Fibroblast of lung (primary cell): ENCODE measurements around the gene ZP2. TPM values are rescaled to one million over a fixed set of nuclear protein-coding genes. Genes with fewer than 3 reads are reported as not detected.

ENCODE experiments used
- DNase-seq, 2 donors: peaks; one replicate each; pipeline versions ENCODE4 v3.0.0 to v3.0.0-alpha.2; 2010; ENCODE audit warnings: low read depth in 2 of 2
- H2AFZ ChIP-seq: 2 replicates; pipeline ENCODE4 v1.5.1; 2012; ENCODE audit warnings: low read length, control low read depth, inconsistent platforms
- H3K27ac ChIP-seq: 2 replicates; pipeline ENCODE4 v1.5.1; 2011; ENCODE audit warnings: low read length, control low read depth; ENCODE audit not compliant: insufficient read depth
- H3K27me3 ChIP-seq: 2 replicates; pipeline ENCODE4 v1.5.1; 2011; ENCODE audit warnings: mild to moderate bottlenecking, low read length; ENCODE audit not compliant: control insufficient read depth, insufficient read depth
- H3K36me3 ChIP-seq: 2 replicates; pipeline ENCODE4 v1.5.1; 2011; ENCODE audit warnings: low read length; ENCODE audit not compliant: control insufficient read depth, insufficient read depth
- H3K4me1 ChIP-seq: 2 replicates; pipeline ENCODE4 v1.5.1; 2011; ENCODE audit warnings: low read length; ENCODE audit not compliant: control insufficient read depth, insufficient read depth; ENCODE audit errors: extremely low read depth
- H3K4me2 ChIP-seq: 2 replicates; pipeline ENCODE4 v1.5.1; 2011; ENCODE audit warnings: low read length, control low read depth; ENCODE audit not compliant: insufficient read depth; ENCODE audit errors: extremely low read depth
- H3K4me3 ChIP-seq, 4 experiments: fragments of 200-600 bp in 1 of 4; sonication (generic) in 1 of 4; replicated peaks in 1 of 4; 2 replicates each; pipeline ENCODE4 v1.5.1; 2011 to 2016; ENCODE audit warnings: low read length in 4 of 4, low read depth in 3 of 4, mild to moderate bottlenecking in 3 of 4, control low read depth in 2 of 4, inconsistent platforms in 1 of 4, mixed read lengths in 1 of 4; ENCODE audit not compliant: insufficient read depth in 1 of 4; ENCODE audit errors: control extremely low read depth in 1 of 4
- H3K79me2 ChIP-seq: 2 replicates; pipeline ENCODE4 v1.5.1; 2012; ENCODE audit warnings: mild to moderate bottlenecking, low read length, inconsistent platforms; ENCODE audit not compliant: control insufficient read depth, insufficient read depth
- H3K9ac ChIP-seq: 2 replicates; pipeline ENCODE4 v1.5.1; 2011; ENCODE audit warnings: mild to moderate bottlenecking, low read length, control low read depth; ENCODE audit not compliant: insufficient read depth
- H3K9me3 ChIP-seq: 2 replicates; pipeline ENCODE4 v1.5.1; 2012; ENCODE audit warnings: low read depth, low read length; ENCODE audit not compliant: control insufficient read depth, insufficient read depth
- H4K20me1 ChIP-seq: 2 replicates; pipeline ENCODE4 v1.5.1; 2011; ENCODE audit warnings: low read length; ENCODE audit not compliant: control insufficient read depth, insufficient read depth; ENCODE audit errors: extremely low read depth
- EZH2 ChIP-seq: IDR thresholded peaks from 2 replicates; pipeline ENCODE4 v1.5.1; 2012; ENCODE audit warnings: low read length, control low read depth, mild to moderate bottlenecking; ENCODE audit errors: missing control alignments
- polyA plus RNA-seq, 2 donors: library from polyadenylated mRNA; depleted of rRNA in 1 of 2; stranded (reverse) in 1 of 2; unstranded in 1 of 2; fragments of >200 nt; gene quantifications; 2 replicates each; pipeline ENCODE4 v1.2.1, GENCODE V29; 2011 to 2012; ENCODE audit warnings: missing spikeins in 1 of 2
- total RNA-seq: library from RNA; depleted of rRNA; stranded (reverse); fragments of >200 nt; gene quantifications from 2 replicates; pipeline ENCODE4 v1.2.1, GENCODE V29; 2014
- TF ChIP-seq, protein P1 (sequence below), 2 donors: IDR thresholded peaks in 1 of 2; conservative IDR thresholded peaks in 1 of 2; 1 replicate in 1 of 2; 2 replicates in 1 of 2; pipeline ENCODE4 v1.5.1; 2011 to 2012; ENCODE audit warnings: low read length in 2 of 2, control low read depth in 1 of 2, inconsistent platforms in 1 of 2, low read depth in 1 of 2, mild to moderate bottlenecking in 1 of 2

ZP2 gene
- total and polyA plus RNA-seq, 2 donors (not counting 1 experiment from before 2014, with no cell fraction given), result not detected

DNA sequence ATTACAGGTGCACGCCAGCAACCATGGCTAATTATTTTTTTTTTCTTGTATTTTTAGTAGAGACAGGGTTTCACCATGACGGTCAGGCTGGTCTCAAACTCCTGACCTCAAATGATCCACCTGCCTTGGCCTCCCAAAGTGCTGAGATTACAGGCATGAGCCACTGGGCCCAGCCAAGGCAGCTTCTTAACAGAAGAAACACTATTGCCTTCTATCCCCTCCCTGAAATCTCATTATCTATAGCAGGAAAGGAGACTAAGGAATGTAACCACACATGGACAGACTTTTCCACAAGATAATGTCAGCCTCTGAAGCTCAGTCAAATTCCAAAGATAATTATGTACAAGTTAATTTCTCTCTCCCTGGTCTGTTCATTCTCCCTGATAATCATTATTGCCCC lies 5.7 kb upstream of the ZP2 start:
- Histone ChIP-seq H3K79me2 (no peaks in the 10 kb centered on the region), H3K9me3 (no peaks in the 10 kb centered on the region), H3K9ac (no peak overlapping the region), H4K20me1 (no peaks in the 10 kb centered on the region), H2AFZ (no peak overlapping the region), H3K4me3 (no peak overlapping the region), H3K27me3 (no peaks in the 10 kb centered on the region), H3K4me1 (no peaks in the 10 kb centered on the region), H3K27ac (no peak overlapping the region), H3K36me3 (no peaks in the 10 kb centered on the region), H3K4me2 (no peak overlapping the region)
- DNase-seq, result no peak
- TF ChIP-seq EZH2, result no peak
- TF ChIP-seq, protein P1, sequence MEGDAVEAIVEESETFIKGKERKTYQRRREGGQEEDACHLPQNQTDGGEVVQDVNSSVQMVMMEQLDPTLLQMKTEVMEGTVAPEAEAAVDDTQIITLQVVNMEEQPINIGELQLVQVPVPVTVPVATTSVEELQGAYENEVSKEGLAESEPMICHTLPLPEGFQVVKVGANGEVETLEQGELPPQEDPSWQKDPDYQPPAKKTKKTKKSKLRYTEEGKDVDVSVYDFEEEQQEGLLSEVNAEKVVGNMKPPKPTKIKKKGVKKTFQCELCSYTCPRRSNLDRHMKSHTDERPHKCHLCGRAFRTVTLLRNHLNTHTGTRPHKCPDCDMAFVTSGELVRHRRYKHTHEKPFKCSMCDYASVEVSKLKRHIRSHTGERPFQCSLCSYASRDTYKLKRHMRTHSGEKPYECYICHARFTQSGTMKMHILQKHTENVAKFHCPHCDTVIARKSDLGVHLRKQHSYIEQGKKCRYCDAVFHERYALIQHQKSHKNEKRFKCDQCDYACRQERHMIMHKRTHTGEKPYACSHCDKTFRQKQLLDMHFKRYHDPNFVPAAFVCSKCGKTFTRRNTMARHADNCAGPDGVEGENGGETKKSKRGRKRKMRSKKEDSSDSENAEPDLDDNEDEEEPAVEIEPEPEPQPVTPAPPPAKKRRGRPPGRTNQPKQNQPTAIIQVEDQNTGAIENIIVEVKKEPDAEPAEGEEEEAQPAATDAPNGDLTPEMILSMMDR (conservative IDR thresholded peaks at IDR 0.05 in 1 of 2, IDR thresholded peaks at IDR 0.05 in 1 of 2; ENCODE audit: low read depth in 1 of 2, low read length in 2 of 2), result no peak

DNA sequence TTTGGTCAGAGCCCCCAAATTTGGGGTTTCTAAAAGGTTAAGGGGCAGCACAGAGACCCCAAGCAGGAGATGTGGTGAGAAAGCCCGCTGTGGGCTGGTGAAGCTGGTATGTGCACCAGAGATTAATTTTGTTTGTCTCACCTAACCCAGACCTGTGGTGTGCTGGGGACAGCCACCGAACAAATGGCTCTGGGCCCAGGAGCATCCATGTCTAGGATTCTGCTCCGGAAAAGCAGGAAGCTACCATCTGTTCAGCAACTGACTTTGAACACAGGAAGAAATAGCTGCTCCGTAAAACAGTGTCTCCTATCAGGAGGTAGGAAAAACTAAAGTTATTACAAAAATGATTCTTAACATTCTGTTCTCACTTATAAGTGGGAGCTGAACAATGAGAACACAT lies 2.7 kb upstream of the ZP2 start:
- no peak overlapping the region for H3K9ac ChIP-seq
- TF ChIP-seq, protein P1 (conservative IDR thresholded peaks at IDR 0.05 in 1 of 2, IDR thresholded peaks at IDR 0.05 in 1 of 2; ENCODE audit: low read depth in 1 of 2, low read length in 2 of 2), result no peak
- TF ChIP-seq EZH2, result no peak
- H3K79me2 ChIP-seq, result no peaks in the 10 kb centered on the region
- no peak for DNase-seq
- H3K4me1 ChIP-seq, result no peaks in the 10 kb centered on the region
- no peak overlapping the region for H2AFZ ChIP-seq
- peaks cover 2% of the 10 kb centered on the region for H3K27me3 ChIP-seq
- no peak overlapping the region for H3K4me3 ChIP-seq
- H3K27ac ChIP-seq, result no peak overlapping the region
- H3K9me3 ChIP-seq, result no peaks in the 10 kb centered on the region
- H3K36me3 ChIP-seq, result no peaks in the 10 kb centered on the region
- no peak overlapping the region for H3K4me2 ChIP-seq
- no peaks in the 10 kb centered on the region for H4K20me1 ChIP-seq

DNA sequence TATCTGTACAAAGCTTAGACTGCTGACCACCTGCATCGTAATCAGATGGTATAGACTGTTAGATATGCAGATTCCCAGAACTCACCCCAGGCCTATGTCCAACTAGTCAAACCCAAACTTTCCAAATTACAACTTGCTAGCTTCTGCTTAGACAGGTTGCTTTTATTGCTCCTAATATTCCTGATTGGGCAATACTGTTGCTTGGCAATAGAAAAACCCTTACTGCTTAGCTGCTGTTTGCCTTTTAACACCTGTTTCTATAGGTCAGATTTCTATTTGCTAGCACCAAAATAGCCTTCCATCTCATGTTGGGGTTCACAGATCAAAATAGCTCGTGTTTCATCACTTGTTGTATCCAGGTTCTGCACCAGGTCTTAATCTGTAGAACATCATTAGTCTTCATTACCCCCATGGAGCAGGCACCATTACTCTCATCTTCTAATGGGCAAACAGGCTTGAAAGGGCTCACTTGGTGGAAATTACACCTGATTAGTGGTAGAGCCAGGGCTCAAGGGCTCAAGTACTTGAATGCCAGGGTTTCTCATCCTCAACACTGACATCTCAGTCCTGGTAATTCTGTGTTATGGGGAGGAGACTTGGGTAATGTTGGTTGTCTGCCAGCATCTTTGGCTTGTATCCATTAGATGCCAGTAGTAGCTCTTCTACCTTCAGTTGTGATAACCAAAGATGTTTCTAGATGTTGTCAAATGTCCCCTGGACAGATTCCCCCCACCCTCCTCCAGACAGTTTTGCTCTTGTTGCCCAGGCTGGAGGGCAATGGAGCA lies 2.7 kb downstream of the ZP2 start:
- no peak for TF ChIP-seq EZH2
- TF ChIP-seq, protein P1 (conservative IDR thresholded peaks at IDR 0.05 in 1 of 2, IDR thresholded peaks at IDR 0.05 in 1 of 2; ENCODE audit: low read depth in 1 of 2, low read length in 2 of 2), result no peak
- H3K4me2 ChIP-seq, result no peak overlapping the region
- no peaks in the 10 kb centered on the region for H3K4me1 ChIP-seq
- H3K27me3 ChIP-seq, result peaks cover 14% of the 10 kb centered on the region
- no peak overlapping the region for H3K27ac ChIP-seq
- DNase-seq, result no peak
- no peaks in the 10 kb centered on the region for H3K9me3 ChIP-seq
- no peak overlapping the region for H3K4me3 ChIP-seq
- no peaks in the 10 kb centered on the region for H3K36me3 ChIP-seq
- no peak overlapping the region for H2AFZ ChIP-seq
- no peaks in the 10 kb centered on the region for H3K79me2 ChIP-seq
- H4K20me1 ChIP-seq, result no peaks in the 10 kb centered on the region
- H3K9ac ChIP-seq, result no peak overlapping the region
